Raji (cell line): ENCODE data around the gene XYLT1.

Experiments
- POLR2A ChIP-seq: IDR thresholded peaks from 2 replicates; pipeline ENCODE4 v1.6.1; 2011; ENCODE audit warnings: low read depth, low read length, control low read depth; ENCODE audit not compliant: insufficient read depth

The XYLT1 gene

GRCh38 chr16:17238285-17239028, 232.3 kb downstream of the XYLT1 start:
- no peak for TF ChIP-seq POLR2A

GRCh38 chr16:17237350-17237944, 233.3 kb downstream of the XYLT1 start:
- no peak for TF ChIP-seq POLR2A

GRCh38 chr16:17235147-17235815, 235.5 kb downstream of the XYLT1 start:
- TF ChIP-seq POLR2A = no peak

GRCh38 chr16:17233318-17234002, 237.3 kb downstream of the XYLT1 start:
- no peak for TF ChIP-seq POLR2A

- TF ChIP-seq POLR2A = no peak
These were observed 238.3 kb downstream of the XYLT1 start for GRCh38 chr16:17232487-17232886.

GRCh38 chr16:17231972-17232371, 238.8 kb downstream of the XYLT1 start:
- TF ChIP-seq POLR2A = no peak

GRCh38 chr16:17230932-17231581, 239.7 kb downstream of the XYLT1 start:
- TF ChIP-seq POLR2A = no peak

GRCh38 chr16:17229766-17230165, 241.0 kb downstream of the XYLT1 start:
- no peak for TF ChIP-seq POLR2A

- TF ChIP-seq POLR2A = no peak
These were observed 241.6 kb downstream of the XYLT1 start for GRCh38 chr16:17229131-17229530.

- no peak for TF ChIP-seq POLR2A
These were observed 242.1 kb downstream of the XYLT1 start for GRCh38 chr16:17228708-17229055.

GRCh38 chr16:17228048-17228707, 242.6 kb downstream of the XYLT1 start:
- no peak for TF ChIP-seq POLR2A

- TF ChIP-seq POLR2A = no peak
These were observed 243.5 kb downstream of the XYLT1 start for GRCh38 chr16:17227278-17227677.

- TF ChIP-seq POLR2A = no peak
These were observed 245.2 kb downstream of the XYLT1 start for GRCh38 chr16:17225541-17225940.

GRCh38 chr16:17224879-17225281, 245.9 kb downstream of the XYLT1 start:
- no peak for TF ChIP-seq POLR2A

- TF ChIP-seq POLR2A = no peak
These were observed 246.4 kb downstream of the XYLT1 start for GRCh38 chr16:17224350-17224749.
